ENCODE data around the gene PCDHB4. TPM values are rescaled to one million over a fixed set of nuclear protein-coding genes. Genes with fewer than 3 reads are reported as not detected.

The PCDHB4 gene
- total and polyA plus RNA-seq, 4 donors, result 0.14 to 0.36 (median 0.17) TPM

Other genes with a start within 250 kb of the PCDHB4 start
- under 1 TPM in 1 of 2 donors, not detected in 1; 0.08 TPM for gene PCDHA12, start 246.5 kb upstream of the PCDHB4 start, total RNA-seq
- gene PCDHA12, start 246.5 kb upstream of the PCDHB4 start, polyA plus RNA-seq, result under 1 TPM in 1 of 2 donors, not detected in 1; 0.01 TPM
- under 1 TPM in 1 of 2 donors, not detected in 1; 0.17 TPM for gene PCDHA13, start 239.7 kb upstream of the PCDHB4 start, total RNA-seq
- under 1 TPM; 0.03 to 0.07 TPM for gene PCDHA13, start 239.7 kb upstream of the PCDHB4 start, polyA plus RNA-seq
- under 1 TPM; under 0.01 to 0.25 TPM for gene PCDHAC1, start 195.5 kb upstream of the PCDHB4 start, total RNA-seq
- under 1 TPM in 1 of 2 donors, not detected in 1; 0.13 TPM for gene PCDHAC1, start 195.5 kb upstream of the PCDHB4 start, polyA plus RNA-seq
- gene PCDHAC2, start 155.3 kb upstream of the PCDHB4 start, total RNA-seq, result 1 to 10 TPM in 1 of 2 donors, under 1 TPM in 1; 0.93 to 1.8 TPM
- under 1 TPM; 0.50 to 0.63 TPM for gene PCDHAC2, start 155.3 kb upstream of the PCDHB4 start, polyA plus RNA-seq
- gene PCDHB1, start 70.4 kb upstream of the PCDHB4 start, total RNA-seq, result not detected
- gene PCDHB1, start 70.4 kb upstream of the PCDHB4 start, polyA plus RNA-seq, result not detected
- gene PCDHB2, start 27.2 kb upstream of the PCDHB4 start, total RNA-seq, result under 1 TPM; 0.08 to 0.09 TPM
- gene PCDHB2, start 27.2 kb upstream of the PCDHB4 start, polyA plus RNA-seq, result under 1 TPM in 1 of 2 donors, not detected in 1; 0.05 TPM
- gene PCDHB3, start 21.3 kb upstream of the PCDHB4 start, total RNA-seq, result under 1 TPM; 0.08 to 0.09 TPM
- under 1 TPM in 1 of 2 donors, not detected in 1; 0.09 TPM for gene PCDHB3, start 21.3 kb upstream of the PCDHB4 start, polyA plus RNA-seq
- gene PCDHB5, start 13.4 kb downstream of the PCDHB4 start, total RNA-seq, result under 1 TPM; 0.42 TPM
- under 1 TPM; 0.17 to 0.33 TPM for gene PCDHB5, start 13.4 kb downstream of the PCDHB4 start, polyA plus RNA-seq
- under 1 TPM in 1 of 2 donors, not detected in 1; 0.05 TPM for gene PCDHB6, start 28.2 kb downstream of the PCDHB4 start, total RNA-seq
- gene PCDHB6, start 28.2 kb downstream of the PCDHB4 start, polyA plus RNA-seq, result under 1 TPM; 0.04 to 0.06 TPM
- gene PCDHB7, start 50.8 kb downstream of the PCDHB4 start, total RNA-seq, result under 1 TPM; 0.08 to 0.09 TPM
- under 1 TPM in 1 of 2 donors, not detected in 1; 0.21 TPM for gene PCDHB7, start 50.8 kb downstream of the PCDHB4 start, polyA plus RNA-seq
- under 1 TPM; 0.08 to 0.14 TPM for gene PCDHB8, start 56.0 kb downstream of the PCDHB4 start, total RNA-seq
- under 1 TPM in 1 of 2 donors, not detected in 1; 0.03 TPM for gene PCDHB8, start 56.0 kb downstream of the PCDHB4 start, polyA plus RNA-seq
- under 1 TPM; 0.09 to 0.17 TPM for gene PCDHB16, start 60.6 kb downstream of the PCDHB4 start, total RNA-seq
- under 1 TPM; 0.14 to 0.31 TPM for gene PCDHB16, start 60.6 kb downstream of the PCDHB4 start, polyA plus RNA-seq
- gene PCDHB9, start 65.3 kb downstream of the PCDHB4 start, total RNA-seq, result under 1 TPM; 0.09 to 0.25 TPM
- under 1 TPM; 0.03 to 0.07 TPM for gene PCDHB9, start 65.3 kb downstream of the PCDHB4 start, polyA plus RNA-seq
- under 1 TPM; 0.14 to 0.17 TPM for gene PCDHB10, start 70.5 kb downstream of the PCDHB4 start, total RNA-seq
- gene PCDHB10, start 70.5 kb downstream of the PCDHB4 start, polyA plus RNA-seq, result under 1 TPM; 0.07 TPM
- gene PCDHB11, start 77.8 kb downstream of the PCDHB4 start, total RNA-seq, result under 1 TPM; 0.23 to 0.33 TPM
- under 1 TPM; 0.08 to 0.09 TPM for gene PCDHB11, start 77.8 kb downstream of the PCDHB4 start, polyA plus RNA-seq
- under 1 TPM; 0.28 to 0.33 TPM for gene PCDHB12, start 86.9 kb downstream of the PCDHB4 start, total RNA-seq
- under 1 TPM; 0.06 to 0.12 TPM for gene PCDHB12, start 86.9 kb downstream of the PCDHB4 start, polyA plus RNA-seq
- under 1 TPM; 0.19 to 0.42 TPM for gene PCDHB13, start 92.1 kb downstream of the PCDHB4 start, total RNA-seq
- under 1 TPM; 0.11 to 0.17 TPM for gene PCDHB13, start 92.1 kb downstream of the PCDHB4 start, polyA plus RNA-seq
- gene PCDHB14, start 101.5 kb downstream of the PCDHB4 start, total RNA-seq, result under 1 TPM; 0.42 to 0.47 TPM
- gene PCDHB14, start 101.5 kb downstream of the PCDHB4 start, polyA plus RNA-seq, result under 1 TPM; 0.10 to 0.23 TPM
- under 1 TPM; 0.28 to 0.59 TPM for gene PCDHB15, start 123.6 kb downstream of the PCDHB4 start, total RNA-seq
- gene PCDHB15, start 123.6 kb downstream of the PCDHB4 start, polyA plus RNA-seq, result under 1 TPM; 0.21 to 0.52 TPM
- under 1 TPM; 0.19 to 0.42 TPM for gene SLC25A2, start 182.2 kb downstream of the PCDHB4 start, total RNA-seq
- gene SLC25A2, start 182.2 kb downstream of the PCDHB4 start, polyA plus RNA-seq, result not detected
- gene TAF7, start 199.0 kb downstream of the PCDHB4 start, total RNA-seq, result 10 to 100 TPM; 25.7 to 36.3 TPM
- 10 to 100 TPM; 23.5 to 30.8 TPM for gene TAF7, start 199.0 kb downstream of the PCDHB4 start, polyA plus RNA-seq
- under 1 TPM; 0.05 to 0.08 TPM for gene PCDHGA1, start 208.7 kb downstream of the PCDHB4 start, total RNA-seq
- gene PCDHGA1, start 208.7 kb downstream of the PCDHB4 start, polyA plus RNA-seq, result under 1 TPM in 1 of 2 donors, not detected in 1; 0.05 TPM
- gene PCDHGA2, start 216.9 kb downstream of the PCDHB4 start, total RNA-seq, result under 1 TPM; 0.23 to 0.42 TPM
- gene PCDHGA2, start 216.9 kb downstream of the PCDHB4 start, polyA plus RNA-seq, result under 1 TPM; 0.26 to 0.46 TPM
- under 1 TPM; 0.09 to 0.59 TPM for gene PCDHGA3, start 222.0 kb downstream of the PCDHB4 start, total RNA-seq
- gene PCDHGA3, start 222.0 kb downstream of the PCDHB4 start, polyA plus RNA-seq, result under 1 TPM; 0.25 to 0.32 TPM
- under 1 TPM; 0.14 to 0.75 TPM for gene PCDHGB1, start 228.3 kb downstream of the PCDHB4 start, total RNA-seq
- gene PCDHGB1, start 228.3 kb downstream of the PCDHB4 start, polyA plus RNA-seq, result under 1 TPM; 0.10 to 0.11 TPM
- gene PCDHGA4, start 233.2 kb downstream of the PCDHB4 start, total RNA-seq, result under 1 TPM; 0.23 to 0.92 TPM
- gene PCDHGA4, start 233.2 kb downstream of the PCDHB4 start, polyA plus RNA-seq, result under 1 TPM; 0.15 to 0.21 TPM
- gene PCDHGB2, start 238.2 kb downstream of the PCDHB4 start, total RNA-seq, result 1 to 10 TPM in 1 of 2 donors, under 1 TPM in 1; 0.47 to 1.0 TPM
- gene PCDHGB2, start 238.2 kb downstream of the PCDHB4 start, polyA plus RNA-seq, result under 1 TPM in 1 of 2 donors, not detected in 1; 0.28 TPM
- gene PCDHGA5, start 242.3 kb downstream of the PCDHB4 start, total RNA-seq, result under 1 TPM; 0.09 to 0.50 TPM
- under 1 TPM; 0.04 to 0.08 TPM for gene PCDHGA5, start 242.3 kb downstream of the PCDHB4 start, polyA plus RNA-seq
- 1 to 10 TPM in 1 of 2 donors, under 1 TPM in 1; 0.37 to 1.2 TPM for gene PCDHGB3, start 248.4 kb downstream of the PCDHB4 start, total RNA-seq
- under 1 TPM in 1 of 2 donors, not detected in 1; 0.07 TPM for gene PCDHGB3, start 248.4 kb downstream of the PCDHB4 start, polyA plus RNA-seq

Data from liver (tissue), 4 donors.